Measurements from ENCODE around the gene SAMD3. TPM values are rescaled to one million over a fixed set of nuclear protein-coding genes. Genes with fewer than 3 reads are reported as not detected.

Gene SAMD3
- total RNA-seq, 1 donor from 2014 or later: 5.5 TPM

DNA sequence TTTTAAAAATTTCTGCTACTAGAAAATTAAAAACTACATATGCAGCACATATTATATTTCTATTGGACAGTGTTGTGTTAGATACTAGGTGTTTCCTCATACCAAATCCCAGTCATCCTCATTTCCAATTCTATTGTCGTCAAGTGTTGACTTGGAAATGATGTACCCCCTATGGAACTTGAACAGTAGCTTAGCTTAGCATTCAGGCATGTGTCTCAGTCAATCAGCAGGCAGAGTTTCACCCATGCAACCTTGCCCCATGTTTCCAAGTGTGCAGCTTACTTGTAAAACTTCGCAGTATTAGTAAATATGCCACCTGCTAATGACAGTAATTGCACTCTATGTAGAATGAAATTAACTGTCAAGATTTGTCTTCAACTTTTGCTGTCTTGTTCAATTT is 59.5 kb downstream of the SAMD3 start:
- DNase-seq (no peak), ATAC-seq (no peak)
- intact Hi-C loops (cut with DNase I): no loop called here
- Histone ChIP-seq H3K27me3 (ENCODE audit: low read depth) (no peaks in the 10 kb centered on the region), H3K27ac (no peak overlapping the region), H3K4me1 (no peaks in the 10 kb centered on the region), H3K4me3 (no peak overlapping the region), H3K36me3 (no peaks in the 10 kb centered on the region), H3K9me3 (no peaks in the 10 kb centered on the region)
- TF ChIP-seq, protein P1, sequence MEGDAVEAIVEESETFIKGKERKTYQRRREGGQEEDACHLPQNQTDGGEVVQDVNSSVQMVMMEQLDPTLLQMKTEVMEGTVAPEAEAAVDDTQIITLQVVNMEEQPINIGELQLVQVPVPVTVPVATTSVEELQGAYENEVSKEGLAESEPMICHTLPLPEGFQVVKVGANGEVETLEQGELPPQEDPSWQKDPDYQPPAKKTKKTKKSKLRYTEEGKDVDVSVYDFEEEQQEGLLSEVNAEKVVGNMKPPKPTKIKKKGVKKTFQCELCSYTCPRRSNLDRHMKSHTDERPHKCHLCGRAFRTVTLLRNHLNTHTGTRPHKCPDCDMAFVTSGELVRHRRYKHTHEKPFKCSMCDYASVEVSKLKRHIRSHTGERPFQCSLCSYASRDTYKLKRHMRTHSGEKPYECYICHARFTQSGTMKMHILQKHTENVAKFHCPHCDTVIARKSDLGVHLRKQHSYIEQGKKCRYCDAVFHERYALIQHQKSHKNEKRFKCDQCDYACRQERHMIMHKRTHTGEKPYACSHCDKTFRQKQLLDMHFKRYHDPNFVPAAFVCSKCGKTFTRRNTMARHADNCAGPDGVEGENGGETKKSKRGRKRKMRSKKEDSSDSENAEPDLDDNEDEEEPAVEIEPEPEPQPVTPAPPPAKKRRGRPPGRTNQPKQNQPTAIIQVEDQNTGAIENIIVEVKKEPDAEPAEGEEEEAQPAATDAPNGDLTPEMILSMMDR (IDR thresholded peaks at IDR 0.05): no peak

DNA sequence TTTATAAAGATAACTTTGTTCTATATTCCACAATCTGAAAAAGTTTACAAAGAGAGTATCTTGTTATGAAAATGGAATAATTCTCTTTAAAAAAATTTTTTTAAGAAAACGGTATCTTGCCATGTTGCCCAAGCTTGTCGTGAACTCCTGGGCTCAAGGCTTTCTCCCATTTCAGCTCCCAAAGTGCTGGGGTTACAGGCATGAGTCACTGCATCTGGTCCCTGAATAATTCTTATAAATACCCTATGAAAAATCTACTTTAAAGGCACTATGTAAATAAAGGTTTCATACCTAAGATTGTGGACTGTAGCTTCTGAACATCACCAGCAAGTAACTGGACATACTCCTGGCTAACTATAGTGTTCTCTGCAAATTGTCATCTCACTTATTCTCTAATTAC is 60.3 kb downstream of the SAMD3 start:
- H3K4me3 ChIP-seq: no peak overlapping the region
- H3K36me3 ChIP-seq: no peaks in the 10 kb centered on the region
- DNase-seq (no peak), ATAC-seq (no peak)
- H3K27ac ChIP-seq: peak overlapping the region; percentile 33
- intact Hi-C loops (cut with DNase I): no loop called here
- H3K27me3 ChIP-seq (ENCODE audit: low read depth): no peaks in the 10 kb centered on the region
- H3K9me3 ChIP-seq: no peaks in the 10 kb centered on the region
- TF ChIP-seq, protein P1 (IDR thresholded peaks at IDR 0.05): no peak
- no peaks in the 10 kb centered on the region for H3K4me1 ChIP-seq

GRCh38 chr6:130161683-130162404 is 60.9 kb downstream of the SAMD3 start:
- H3K4me1 ChIP-seq: no peaks in the 10 kb centered on the region
- intact Hi-C loops (cut with DNase I): no loop called here
- ATAC-seq (peak; percentile 29 to 41), DNase-seq (no peak)
- peak overlapping the region; percentile 33 for H3K27ac ChIP-seq
- no peaks in the 10 kb centered on the region for H3K9me3 ChIP-seq
- TF ChIP-seq, protein P1 (IDR thresholded peaks at IDR 0.05): no peak
- H3K36me3 ChIP-seq: no peaks in the 10 kb centered on the region
- no peak overlapping the region for H3K4me3 ChIP-seq
- no peaks in the 10 kb centered on the region for H3K27me3 ChIP-seq (ENCODE audit: low read depth)

DNA sequence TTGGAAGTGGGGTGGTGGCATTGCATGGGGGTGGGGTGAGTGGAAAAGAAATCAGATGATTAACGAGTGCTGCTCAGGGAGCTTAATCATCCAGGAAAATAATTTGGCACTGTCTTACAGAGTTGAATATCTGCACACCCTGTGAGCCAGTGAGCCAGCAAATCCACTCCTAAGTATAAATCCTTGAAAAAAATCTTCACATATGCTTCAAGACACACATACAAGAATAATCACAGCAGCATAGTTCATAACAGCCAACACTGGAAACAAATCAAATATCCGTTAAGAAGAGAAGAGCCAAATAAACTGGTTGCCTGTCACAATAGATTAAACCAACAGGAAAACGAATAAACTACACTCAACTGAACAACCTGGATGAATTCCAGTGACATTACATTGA is 62.8 kb downstream of the SAMD3 start:
- TF ChIP-seq, protein P1 (IDR thresholded peaks at IDR 0.05): no peak
- Histone ChIP-seq H3K4me1 (no peaks in the 10 kb centered on the region), H3K27ac (no peak overlapping the region), H3K9me3 (no peaks in the 10 kb centered on the region), H3K36me3 (no peaks in the 10 kb centered on the region), H3K27me3 (ENCODE audit: low read depth) (no peaks in the 10 kb centered on the region), H3K4me3 (no peak overlapping the region)
- intact Hi-C loops (cut with DNase I): no loop called here
- DNase-seq (no peak), ATAC-seq (no peak)

GRCh38 chr6:130158548-130158947 is 64.2 kb downstream of the SAMD3 start:
- H3K27ac ChIP-seq: no peak overlapping the region
- H3K4me3 ChIP-seq: no peak overlapping the region
- no peaks in the 10 kb centered on the region for H3K27me3 ChIP-seq (ENCODE audit: low read depth)
- no peaks in the 10 kb centered on the region for H3K36me3 ChIP-seq
- ATAC-seq (no peak), DNase-seq (no peak)
- no peaks in the 10 kb centered on the region for H3K4me1 ChIP-seq
- TF ChIP-seq, protein P1 (IDR thresholded peaks at IDR 0.05): no peak
- H3K9me3 ChIP-seq: no peaks in the 10 kb centered on the region
- intact Hi-C loops (cut with DNase I): no loop called here

Data from lower lobe of right lung (tissue), 2 donors.